LNCaP clone FGC (cell line): ENCODE data around the gene TMEM244.

Experiments
- DNase-seq: peaks from one replicate; pipeline ENCODE4 v3.0.0-alpha.2; 2011; ENCODE audit warnings: low read depth
- H3K4me3 ChIP-seq: 2 replicates; pipeline ENCODE4 v1.5.1; 2011; ENCODE audit warnings: mild to moderate bottlenecking, low read depth, low read length, control low read depth
- CTCF ChIP-seq: IDR thresholded peaks from 2 replicates; pipeline ENCODE4 v1.5.1; 2012; ENCODE audit warnings: mild to moderate bottlenecking; ENCODE audit not compliant: control insufficient read depth, insufficient read depth; ENCODE audit errors: extremely low read depth

TMEM244 gene

GRCh38 chr6:129785047-129785755 lies 75.9 kb downstream of the TMEM244 start:
- no peak for DNase-seq
- H3K4me3 ChIP-seq = no peak overlapping the region
- no peak for TF ChIP-seq CTCF
